ENCODE results near the gene ASTN2. TPM values are rescaled to one million over a fixed set of nuclear protein-coding genes. Genes with fewer than 3 reads are reported as not detected.

ASTN2 gene
- total RNA-seq, 6 experiments from 2014 or later: 0.91 to 3.1 (median 2.5) TPM

DNA sequence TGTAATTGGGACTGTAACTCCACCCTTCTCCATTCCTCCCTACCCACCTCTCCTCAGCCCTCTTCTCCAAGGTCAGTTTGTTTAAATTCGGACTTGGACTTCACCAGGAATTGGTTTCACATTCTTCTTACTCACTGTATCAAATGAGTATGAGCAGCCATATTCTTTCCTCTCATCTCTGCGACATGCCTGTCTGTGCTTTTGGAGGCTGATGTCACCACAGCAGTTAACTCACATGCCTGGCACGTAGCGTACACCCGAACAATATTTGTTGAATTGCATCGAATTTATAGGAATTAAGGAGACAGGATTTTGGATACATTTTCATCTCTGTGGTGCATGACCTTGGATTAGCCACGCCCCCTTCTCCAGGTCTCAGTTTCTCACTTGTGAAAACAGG is 291.1 kb downstream of the ASTN2 start:
- WGBS (ENCODE audit: insufficient coverage, low coverage, low lambda C conversion rate, missing lambda C conversion rate): 64% methylated on average over 7 of the region's 7 CpGs
- Histone ChIP-seq H3K36me3 (no peaks in the 10 kb centered on the region), H3K4me1 (no peaks in the 10 kb centered on the region), H3K27ac (no peak overlapping the region), H3K27me3 (no peaks in the 10 kb centered on the region), H3K9me3 (no peaks in the 10 kb centered on the region), H3K4me3 (no peak overlapping the region)
- intact Hi-C loops (cut with DNase I): no loop called here
- TF ChIP-seq, protein P1, sequence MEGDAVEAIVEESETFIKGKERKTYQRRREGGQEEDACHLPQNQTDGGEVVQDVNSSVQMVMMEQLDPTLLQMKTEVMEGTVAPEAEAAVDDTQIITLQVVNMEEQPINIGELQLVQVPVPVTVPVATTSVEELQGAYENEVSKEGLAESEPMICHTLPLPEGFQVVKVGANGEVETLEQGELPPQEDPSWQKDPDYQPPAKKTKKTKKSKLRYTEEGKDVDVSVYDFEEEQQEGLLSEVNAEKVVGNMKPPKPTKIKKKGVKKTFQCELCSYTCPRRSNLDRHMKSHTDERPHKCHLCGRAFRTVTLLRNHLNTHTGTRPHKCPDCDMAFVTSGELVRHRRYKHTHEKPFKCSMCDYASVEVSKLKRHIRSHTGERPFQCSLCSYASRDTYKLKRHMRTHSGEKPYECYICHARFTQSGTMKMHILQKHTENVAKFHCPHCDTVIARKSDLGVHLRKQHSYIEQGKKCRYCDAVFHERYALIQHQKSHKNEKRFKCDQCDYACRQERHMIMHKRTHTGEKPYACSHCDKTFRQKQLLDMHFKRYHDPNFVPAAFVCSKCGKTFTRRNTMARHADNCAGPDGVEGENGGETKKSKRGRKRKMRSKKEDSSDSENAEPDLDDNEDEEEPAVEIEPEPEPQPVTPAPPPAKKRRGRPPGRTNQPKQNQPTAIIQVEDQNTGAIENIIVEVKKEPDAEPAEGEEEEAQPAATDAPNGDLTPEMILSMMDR (IDR thresholded peaks at IDR 0.05): no peak
- no peak for TF ChIP-seq POLR2A (IDR thresholded peaks at IDR 0.05)
- DNase-seq (no peak), ATAC-seq (no peak)

DNA sequence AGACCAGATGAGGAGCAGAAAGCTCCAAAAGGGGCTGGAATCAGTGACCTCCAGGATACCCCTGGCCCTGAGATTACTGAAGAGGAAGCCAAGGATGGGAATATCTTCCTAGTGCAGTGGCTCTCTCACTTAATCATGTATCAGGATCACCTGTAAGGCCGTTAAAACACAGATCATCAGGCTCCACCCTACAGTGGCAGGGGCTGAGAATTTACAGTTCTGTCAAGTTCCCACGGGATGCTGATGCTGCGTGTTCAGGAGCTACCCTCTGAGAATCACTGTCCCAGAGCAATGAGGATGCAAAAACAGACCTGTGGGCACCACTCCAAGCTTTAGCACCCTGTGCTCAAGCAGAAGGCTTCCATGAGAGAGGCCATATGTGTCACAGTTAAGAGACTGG is 291.9 kb downstream of the ASTN2 start:
- Histone ChIP-seq H3K4me3 (no peak overlapping the region), H3K27me3 (no peaks in the 10 kb centered on the region), H3K27ac (no peak overlapping the region), H3K36me3 (no peaks in the 10 kb centered on the region), H3K9me3 (no peaks in the 10 kb centered on the region), H3K4me1 (no peaks in the 10 kb centered on the region)
- intact Hi-C loops (cut with DNase I): no loop called here
- TF ChIP-seq, protein P1 (IDR thresholded peaks at IDR 0.05): no peak
- no peak for TF ChIP-seq POLR2A (IDR thresholded peaks at IDR 0.05)
- 40% methylated on average over 1 of the region's 3 CpGs for WGBS (ENCODE audit: insufficient coverage, low coverage, low lambda C conversion rate, missing lambda C conversion rate)
- ATAC-seq: no peak
- no peak for DNase-seq

DNA sequence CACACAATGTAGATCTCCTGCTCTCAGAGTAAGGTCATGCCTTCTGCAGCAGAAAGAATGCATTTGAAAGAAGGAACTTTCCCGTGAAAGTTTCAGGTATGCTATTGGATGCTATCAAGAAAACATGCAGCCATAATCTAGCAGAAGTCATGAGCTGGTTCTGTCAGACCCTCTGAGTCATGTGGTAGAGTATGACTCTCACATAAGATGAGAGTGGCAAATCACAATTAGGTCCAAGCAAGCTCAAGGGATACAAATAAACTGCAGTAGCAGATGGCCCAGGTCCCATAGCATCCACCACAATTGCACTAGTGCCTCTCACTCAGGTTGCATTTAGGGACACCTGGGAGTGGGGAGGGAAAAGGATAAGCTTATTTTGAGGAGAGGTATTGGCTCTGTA is 292.8 kb downstream of the ASTN2 start:
- no peaks in the 10 kb centered on the region for H3K9me3 ChIP-seq
- intact Hi-C loops (cut with DNase I): no loop called here
- no peaks in the 10 kb centered on the region for H3K4me1 ChIP-seq
- TF ChIP-seq, protein P1 (IDR thresholded peaks at IDR 0.05): no peak
- no peak for TF ChIP-seq POLR2A (IDR thresholded peaks at IDR 0.05)
- no peaks in the 10 kb centered on the region for H3K36me3 ChIP-seq
- H3K4me3 ChIP-seq: no peak overlapping the region
- ATAC-seq (no peak), DNase-seq (no peak)
- no peaks in the 10 kb centered on the region for H3K27me3 ChIP-seq
- no peak overlapping the region for H3K27ac ChIP-seq
- no CpG with 5 or more reads among the region's 1 CpG for WGBS (ENCODE audit: insufficient coverage, low coverage, low lambda C conversion rate, missing lambda C conversion rate)

DNA sequence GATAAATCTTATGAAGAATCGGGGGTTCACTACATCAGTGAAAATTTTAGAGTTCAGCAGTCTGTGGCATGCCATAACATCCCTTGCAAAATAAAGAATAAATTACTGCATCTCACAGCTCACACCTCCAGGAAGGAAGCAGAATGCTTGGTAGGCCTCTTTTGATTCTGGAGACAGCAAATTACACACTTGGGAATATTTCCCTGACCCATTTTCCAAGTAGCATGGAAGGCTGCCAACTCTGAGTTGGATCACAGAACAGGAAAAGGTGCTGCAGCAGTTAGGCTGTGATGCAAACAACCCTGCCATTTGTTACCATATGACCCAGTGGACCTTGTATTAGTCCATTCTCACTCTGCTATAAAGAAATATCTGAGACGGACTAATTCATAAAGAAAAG is 293.5 kb downstream of the ASTN2 start:
- intact Hi-C loops (cut with DNase I): no loop called here
- 26% methylated on average over 2 of the region's 2 CpGs for WGBS (ENCODE audit: insufficient coverage, low coverage, low lambda C conversion rate, missing lambda C conversion rate)
- Histone ChIP-seq H3K9me3 (no peaks in the 10 kb centered on the region), H3K4me3 (no peak overlapping the region), H3K36me3 (no peaks in the 10 kb centered on the region), H3K27me3 (no peaks in the 10 kb centered on the region), H3K4me1 (no peaks in the 10 kb centered on the region), H3K27ac (no peak overlapping the region)
- no peak for DNase-seq
- no peak for TF ChIP-seq POLR2A (IDR thresholded peaks at IDR 0.05)
- TF ChIP-seq, protein P1 (IDR thresholded peaks at IDR 0.05): no peak
- ATAC-seq: no peak

DNA sequence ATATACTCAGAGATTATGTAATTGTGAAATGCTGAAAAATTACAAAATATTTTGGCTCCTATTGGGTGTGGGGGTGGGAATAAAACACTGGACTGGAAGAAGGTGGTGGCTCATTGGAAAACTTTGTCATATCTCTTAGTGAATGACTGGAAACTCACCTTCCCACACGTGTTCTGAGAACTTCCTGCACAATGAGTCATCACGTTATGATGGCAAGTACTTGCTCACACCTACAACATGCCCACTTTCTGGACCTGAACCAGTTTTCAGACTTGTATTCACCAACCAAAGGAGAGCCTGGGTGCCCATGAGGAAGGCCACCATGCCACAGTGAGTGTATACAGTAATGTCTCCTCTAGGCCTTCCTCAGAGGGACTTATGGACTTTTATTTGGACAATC is 294.8 kb downstream of the ASTN2 start:
- intact Hi-C loops (cut with DNase I): no loop called here
- ATAC-seq (no peak), DNase-seq (no peak)
- Histone ChIP-seq H3K27me3 (no peaks in the 10 kb centered on the region), H3K27ac (no peak overlapping the region), H3K4me3 (no peak overlapping the region), H3K9me3 (no peaks in the 10 kb centered on the region), H3K36me3 (no peaks in the 10 kb centered on the region), H3K4me1 (no peaks in the 10 kb centered on the region)
- TF ChIP-seq, protein P1 (IDR thresholded peaks at IDR 0.05): no peak
- TF ChIP-seq POLR2A (IDR thresholded peaks at IDR 0.05): no peak
- 27% methylated on average over 2 of the region's 2 CpGs for WGBS (ENCODE audit: insufficient coverage, low coverage, low lambda C conversion rate, missing lambda C conversion rate)

Measured in right lobe of liver (tissue), 6 donors.